ENCODE results near the gene ZNF333.
A peak's percentile ranks its signal among the peaks of the same experiment; 100 is the strongest.

ZNF333 gene

GRCh38 chr19:14674764-14675163, 15.1 kb upstream of the ZNF333 start, which contains the start of gene ADGRE3:
TSS of gene ADGRE3 (minus strand) at chr19:14674844. CDS start at chr19:14674770, 74 bp downstream.
- no peak for DNase-seq (ENCODE audit: low read depth)
- H3K4me3 ChIP-seq (ENCODE audit: low read depth, low read length), result no peak within 1 kb of the TSS
- TF ChIP-seq, protein P1, sequence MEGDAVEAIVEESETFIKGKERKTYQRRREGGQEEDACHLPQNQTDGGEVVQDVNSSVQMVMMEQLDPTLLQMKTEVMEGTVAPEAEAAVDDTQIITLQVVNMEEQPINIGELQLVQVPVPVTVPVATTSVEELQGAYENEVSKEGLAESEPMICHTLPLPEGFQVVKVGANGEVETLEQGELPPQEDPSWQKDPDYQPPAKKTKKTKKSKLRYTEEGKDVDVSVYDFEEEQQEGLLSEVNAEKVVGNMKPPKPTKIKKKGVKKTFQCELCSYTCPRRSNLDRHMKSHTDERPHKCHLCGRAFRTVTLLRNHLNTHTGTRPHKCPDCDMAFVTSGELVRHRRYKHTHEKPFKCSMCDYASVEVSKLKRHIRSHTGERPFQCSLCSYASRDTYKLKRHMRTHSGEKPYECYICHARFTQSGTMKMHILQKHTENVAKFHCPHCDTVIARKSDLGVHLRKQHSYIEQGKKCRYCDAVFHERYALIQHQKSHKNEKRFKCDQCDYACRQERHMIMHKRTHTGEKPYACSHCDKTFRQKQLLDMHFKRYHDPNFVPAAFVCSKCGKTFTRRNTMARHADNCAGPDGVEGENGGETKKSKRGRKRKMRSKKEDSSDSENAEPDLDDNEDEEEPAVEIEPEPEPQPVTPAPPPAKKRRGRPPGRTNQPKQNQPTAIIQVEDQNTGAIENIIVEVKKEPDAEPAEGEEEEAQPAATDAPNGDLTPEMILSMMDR (IDR thresholded peaks at IDR 0.05; ENCODE audit: insufficient read depth, low read depth, low read length, missing control alignments), result no peak

GRCh38 chr19:14676762-14677161, 13.1 kb upstream of the ZNF333 start:
- no peak for DNase-seq (ENCODE audit: low read depth)
- TF ChIP-seq, protein P1 (IDR thresholded peaks at IDR 0.05; ENCODE audit: insufficient read depth, low read depth, low read length, missing control alignments), result no peak
- H3K4me3 ChIP-seq (ENCODE audit: low read depth, low read length), result no peak overlapping the region

GRCh38 chr19:14677464-14677863, 12.4 kb upstream of the ZNF333 start:
- H3K4me3 ChIP-seq (ENCODE audit: low read depth, low read length), result no peak overlapping the region
- DNase-seq (ENCODE audit: low read depth), result no peak
- TF ChIP-seq, protein P1 (IDR thresholded peaks at IDR 0.05; ENCODE audit: insufficient read depth, low read depth, low read length, missing control alignments), result no peak

DNA sequence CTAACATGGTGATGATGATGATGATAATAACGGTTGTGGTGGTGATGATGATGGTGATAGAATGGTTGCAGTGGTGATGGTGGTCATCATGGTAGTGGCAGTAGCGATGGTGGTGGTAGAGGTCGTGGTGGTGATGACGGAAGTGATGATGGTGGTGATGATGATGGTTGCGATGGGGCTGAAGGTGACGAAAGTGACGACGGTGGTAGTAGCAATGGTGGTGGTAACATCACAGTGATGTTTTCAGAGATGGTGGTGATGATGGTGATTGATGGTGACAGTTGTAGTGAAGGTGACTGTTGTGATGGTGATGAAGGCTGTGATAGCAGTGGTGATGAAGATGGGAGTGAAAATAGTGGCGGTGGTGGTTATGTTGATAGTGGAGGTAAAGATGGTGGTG, 11.6 kb upstream of the ZNF333 start:
- no peak overlapping the region for H3K4me3 ChIP-seq (ENCODE audit: low read depth, low read length)
- TF ChIP-seq, protein P1 (IDR thresholded peaks at IDR 0.05; ENCODE audit: insufficient read depth, low read depth, low read length, missing control alignments), result no peak
- no peak for DNase-seq (ENCODE audit: low read depth)

- no peak overlapping the region for H3K4me3 ChIP-seq (ENCODE audit: low read depth, low read length)
- DNase-seq (ENCODE audit: low read depth), result no peak
- TF ChIP-seq, protein P1 (IDR thresholded peaks at IDR 0.05; ENCODE audit: insufficient read depth, low read depth, low read length, missing control alignments), result no peak
Measured at GRCh38 chr19:14682084-14682483, 7.8 kb upstream of the ZNF333 start.

GRCh38 chr19:14683439-14683838, 6.4 kb upstream of the ZNF333 start:
- TF ChIP-seq, protein P1 (IDR thresholded peaks at IDR 0.05; ENCODE audit: insufficient read depth, low read depth, low read length, missing control alignments), result no peak
- no peak for DNase-seq (ENCODE audit: low read depth)
- no peak overlapping the region for H3K4me3 ChIP-seq (ENCODE audit: low read depth, low read length)

GRCh38 chr19:14686411-14686810, 3.4 kb upstream of the ZNF333 start:
- peak; percentile 66 for DNase-seq (ENCODE audit: low read depth)
- TF ChIP-seq, protein P1 (IDR thresholded peaks at IDR 0.05; ENCODE audit: insufficient read depth, low read depth, low read length, missing control alignments), result no peak
- no peak overlapping the region for H3K4me3 ChIP-seq (ENCODE audit: low read depth, low read length)
